Pulmonary artery endothelial cell (primary cell): ENCODE results near the gene YTHDF1. TPM values are rescaled to one million over a fixed set of nuclear protein-coding genes. Genes with fewer than 3 reads are reported as not detected.
"Not testable (repeated sequence)": the region's sequence is repeated elsewhere in the genome, so short reads cannot be mapped to it uniquely, and the experiment has no call there.

Experiments used
- DNase-seq: peaks from one replicate; pipeline ENCODE4 v3.0.0-alpha.2; 2011; ENCODE audit warnings: low read depth, low spot score
- total RNA-seq: library from RNA; depleted of rRNA; stranded (reverse); fragments of >200 nt; gene quantifications from 2 replicates; pipeline ENCODE4 v1.2.3, GENCODE V29; 2014

YTHDF1 gene
- total RNA-seq, 1 donor from 2014 or later, result 25.5 TPM

DNA sequence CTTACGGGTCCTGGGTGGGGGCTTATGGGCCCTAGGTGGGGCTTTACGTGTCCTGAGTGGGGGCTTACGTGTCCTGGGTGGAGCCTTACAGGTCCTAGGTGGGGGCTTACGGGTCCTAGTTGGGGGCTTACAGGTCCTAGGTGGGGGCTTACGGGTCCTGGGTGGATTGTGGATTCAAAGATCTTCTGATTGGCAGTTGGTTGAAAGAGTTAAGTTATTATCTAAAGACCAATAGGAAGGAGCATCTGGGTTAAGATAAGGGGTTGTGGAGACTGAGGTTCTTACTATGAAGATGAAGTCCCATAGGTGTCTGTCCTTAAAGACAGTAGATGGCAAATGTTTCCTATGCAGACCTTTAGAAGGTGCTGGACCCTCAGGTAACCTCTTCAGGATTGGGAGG, 11.3 kb upstream of the YTHDF1 start:
- no peak for DNase-seq

DNA sequence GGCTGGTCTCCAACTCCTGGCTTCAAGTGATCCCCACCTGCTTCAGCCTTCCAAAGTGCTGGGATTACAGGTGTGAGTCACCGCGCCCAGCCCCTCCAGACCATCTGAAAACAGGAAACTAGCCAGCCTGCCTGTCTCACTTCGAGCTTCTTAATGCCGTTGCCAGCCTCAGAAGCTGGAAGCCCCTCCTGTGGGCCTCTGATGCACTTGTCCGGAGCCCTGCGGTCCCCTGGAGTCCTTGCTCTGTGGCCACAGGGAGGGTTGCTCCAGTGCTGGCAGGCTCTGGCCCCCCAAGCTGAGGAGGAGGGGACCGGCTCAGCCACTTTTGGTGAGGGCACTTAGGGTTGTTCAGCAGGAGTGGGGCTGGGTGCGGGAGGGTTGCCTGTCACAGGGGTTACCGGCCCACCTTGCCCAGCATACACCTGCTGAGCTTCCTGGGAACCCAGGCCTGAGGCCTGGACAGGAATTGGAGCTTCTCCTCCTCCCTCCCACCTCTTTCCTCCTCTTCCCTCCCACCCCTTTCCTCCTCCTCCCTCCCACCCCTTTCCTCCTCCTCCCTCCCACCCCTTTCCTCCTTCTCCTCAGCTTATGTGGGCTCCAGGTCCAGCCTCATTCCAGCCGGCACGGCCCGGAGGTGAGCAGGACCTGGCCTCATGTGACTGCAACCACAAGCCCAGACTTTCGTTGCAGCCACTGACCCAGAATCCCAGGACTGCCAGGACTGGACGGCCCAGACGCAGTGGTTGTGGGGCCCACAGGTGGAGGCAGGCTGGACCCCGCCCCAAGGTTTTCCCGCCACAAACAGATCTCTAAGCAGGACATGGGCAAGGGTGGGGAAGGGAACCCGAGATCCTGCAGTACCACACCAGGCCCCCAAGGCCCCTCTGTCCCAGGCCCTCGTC, 10.4 kb upstream of the YTHDF1 start:
- no peak for DNase-seq

DNA sequence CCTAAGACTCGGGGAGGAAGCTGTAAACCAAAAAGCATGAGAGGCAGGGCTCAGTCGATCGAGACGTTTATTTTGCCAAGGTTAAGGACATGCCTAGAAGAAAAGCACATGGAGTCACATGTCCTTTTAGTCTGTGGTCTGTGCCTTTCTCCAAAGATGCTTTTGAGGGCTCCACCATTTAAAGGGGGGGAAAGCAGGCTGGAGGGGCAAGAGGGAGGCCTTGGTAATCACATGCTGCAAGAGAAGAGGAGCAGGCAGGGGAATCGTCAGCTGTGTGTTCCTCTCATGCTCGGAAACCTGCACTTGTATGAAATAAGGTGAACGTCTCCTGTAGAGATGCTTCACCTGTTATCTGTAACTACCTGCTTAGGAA, 9.1 kb upstream of the YTHDF1 start:
- no peak for DNase-seq

DNA sequence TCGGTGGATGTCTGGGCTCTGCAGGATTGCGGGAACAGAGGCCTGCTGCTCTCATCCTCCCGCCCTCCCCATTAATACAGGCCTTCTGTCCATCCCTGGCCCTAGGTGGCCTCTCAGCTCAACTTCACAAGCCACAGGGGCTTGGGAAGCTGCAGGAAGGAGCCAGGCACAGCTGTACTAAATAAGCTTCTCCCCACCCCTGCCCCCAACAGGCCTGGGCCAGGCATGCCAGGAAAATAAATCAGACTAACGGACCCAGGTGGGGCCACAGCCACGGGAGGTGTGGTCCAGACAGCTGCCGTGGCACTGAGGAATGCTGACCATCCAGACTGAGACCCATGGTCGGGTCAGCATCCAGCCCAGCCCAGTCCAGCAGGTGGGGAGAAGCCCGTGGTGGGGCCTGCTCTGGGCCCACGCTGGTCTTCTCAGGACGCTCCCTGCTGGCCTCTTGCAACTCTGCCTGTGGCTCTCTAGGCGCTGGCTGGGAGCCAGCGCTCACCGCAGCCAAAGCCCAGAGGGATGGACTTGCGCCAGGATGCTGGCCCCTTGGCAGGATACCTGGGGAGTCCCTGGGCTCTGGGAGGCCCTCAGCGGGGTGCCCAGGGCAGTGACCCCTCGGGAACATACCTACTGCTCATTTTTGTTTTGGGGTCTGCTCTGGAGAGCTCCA, 8.6 kb upstream of the YTHDF1 start:
- no peak for DNase-seq

DNA sequence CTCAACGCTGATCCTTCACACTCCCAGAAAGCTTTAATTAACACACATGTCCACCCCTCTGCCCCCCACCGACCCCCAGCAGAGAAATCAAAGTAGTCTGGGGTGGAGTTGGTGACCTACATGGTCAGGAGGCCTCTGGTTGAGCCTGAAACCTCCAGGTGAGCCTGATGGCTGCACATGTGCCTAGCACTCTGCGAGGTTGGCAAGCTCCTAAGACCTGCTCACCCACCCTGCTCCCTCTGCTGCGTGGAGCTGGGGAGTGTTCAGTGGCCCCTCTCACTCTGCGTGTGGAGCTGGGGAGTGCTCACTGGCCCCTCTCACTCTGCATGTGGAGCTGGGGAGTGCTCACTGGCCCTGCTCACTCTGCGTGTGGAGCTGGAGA, 7.9 kb upstream of the YTHDF1 start:
- DNase-seq, result no peak

DNA sequence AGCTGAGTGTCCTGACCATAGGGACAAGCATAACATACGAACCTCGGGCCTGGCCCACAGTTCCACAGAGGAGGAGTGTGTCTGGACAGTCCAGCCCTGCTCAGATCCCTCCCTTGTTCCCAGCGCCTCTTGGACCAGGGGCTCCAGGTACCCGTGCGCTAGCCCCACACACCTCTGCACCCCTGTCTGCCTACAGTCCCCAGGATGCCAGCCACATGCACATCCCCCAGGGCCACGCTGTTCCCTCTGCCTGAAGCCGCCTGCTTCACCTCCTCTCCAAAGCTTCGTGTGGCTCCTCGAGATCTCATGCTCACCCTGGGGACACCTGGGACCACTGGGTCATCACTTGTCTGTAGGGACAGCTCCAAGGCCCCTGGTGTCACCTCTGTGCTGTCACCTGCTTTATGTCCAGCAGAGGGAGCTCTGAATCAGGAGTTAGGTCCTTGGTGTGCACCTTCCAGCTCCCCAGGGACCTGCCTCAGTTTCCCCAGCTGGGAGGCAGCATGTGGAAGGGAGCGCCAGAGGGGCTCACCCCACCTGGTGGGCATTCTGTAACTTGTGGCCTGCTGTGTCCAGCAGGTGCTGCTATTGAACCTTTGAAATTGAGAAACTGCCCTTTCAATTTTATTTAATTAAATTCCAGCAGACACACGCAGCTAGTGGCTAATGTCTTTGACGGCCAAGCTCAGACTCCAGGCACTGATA, 7.3 kb upstream of the YTHDF1 start:
- DNase-seq, result no peak

DNA sequence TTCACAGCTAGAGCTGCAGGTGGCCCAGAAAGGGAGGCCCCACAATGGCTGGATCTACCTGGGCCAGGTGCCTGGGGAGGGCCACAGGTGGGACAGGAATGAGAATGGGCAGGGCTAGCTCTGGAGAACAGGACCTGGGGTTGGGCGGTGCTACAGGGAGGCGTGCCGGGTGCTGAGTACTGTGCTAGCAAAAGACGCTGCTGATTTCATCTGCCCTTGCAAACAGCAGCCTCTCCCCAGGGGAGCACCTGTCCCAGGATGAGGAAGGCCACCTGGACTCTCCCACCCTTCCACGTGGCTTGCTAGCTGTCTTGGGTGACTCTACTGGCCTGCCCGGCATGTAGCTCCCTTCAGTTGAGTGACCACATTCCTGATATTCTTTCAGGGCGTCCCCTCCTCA, 6.6 kb upstream of the YTHDF1 start:
- no peak for DNase-seq

DNA sequence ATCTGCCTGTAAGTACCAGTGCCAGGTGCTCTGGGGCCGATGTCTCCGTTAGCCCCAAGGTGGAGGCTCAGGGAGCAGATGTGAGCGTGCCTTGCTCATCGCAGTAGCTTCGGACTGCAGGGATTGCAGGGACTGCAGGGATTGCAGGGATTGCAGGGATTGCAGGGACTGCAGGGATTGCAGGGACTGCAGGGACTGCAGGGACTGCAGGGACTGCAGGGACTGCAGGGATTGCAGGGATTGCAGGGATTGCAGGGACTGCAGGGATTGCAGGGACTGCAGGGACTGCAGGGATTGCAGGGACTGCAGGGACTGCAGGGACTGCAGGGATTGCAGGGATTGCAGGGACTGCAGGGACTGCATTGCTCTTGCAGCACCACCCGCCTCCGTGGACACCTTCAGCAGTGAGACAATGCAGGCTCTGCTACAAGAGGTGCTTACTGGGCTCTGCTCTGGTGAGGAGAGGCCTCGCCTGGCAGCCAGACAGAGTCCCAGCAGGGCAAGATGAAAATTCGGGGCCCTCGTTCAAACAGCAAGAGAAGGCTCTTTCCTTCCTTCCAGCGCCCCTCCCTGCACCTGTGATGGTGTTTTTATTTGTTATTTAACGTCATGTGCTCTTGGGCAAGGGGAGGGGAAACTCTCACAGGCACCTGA, 5.6 kb upstream of the YTHDF1 start:
- not testable (repeated sequence) for DNase-seq

DNA sequence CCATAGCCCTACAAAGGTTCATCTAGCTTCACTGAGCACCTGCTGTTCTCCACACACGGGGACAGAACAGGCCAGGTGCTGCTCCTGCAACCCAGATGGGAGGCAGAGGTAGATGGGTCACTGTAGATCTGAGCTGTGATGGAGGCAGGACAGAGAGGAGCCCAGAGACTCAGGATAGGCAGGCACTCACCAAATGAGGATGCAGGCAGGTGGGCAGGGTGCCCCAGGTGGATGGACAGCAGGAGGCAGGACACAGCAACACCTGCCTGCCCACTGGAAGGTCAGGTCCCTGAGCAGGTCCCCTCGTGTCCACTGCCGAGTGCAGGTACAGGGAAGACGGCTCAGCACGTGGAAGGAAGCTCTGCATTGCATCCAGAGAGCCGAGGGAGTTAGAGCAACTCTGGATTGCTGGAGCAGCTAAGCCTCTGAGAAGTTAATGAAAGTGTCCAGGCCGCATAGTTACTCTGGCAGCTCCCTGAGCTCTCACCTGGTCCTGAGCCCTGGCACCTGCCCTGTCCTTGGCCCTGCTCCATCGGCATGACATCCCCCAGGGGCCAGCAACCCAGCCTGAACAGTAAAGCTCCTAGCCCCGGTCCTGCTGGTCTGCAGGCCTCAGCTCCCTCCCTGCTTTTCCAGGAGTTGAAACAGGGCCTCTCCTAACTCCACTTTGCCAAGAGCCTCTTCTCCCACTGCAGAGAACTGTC, 4.9 kb upstream of the YTHDF1 start:
- DNase-seq, result no peak

DNA sequence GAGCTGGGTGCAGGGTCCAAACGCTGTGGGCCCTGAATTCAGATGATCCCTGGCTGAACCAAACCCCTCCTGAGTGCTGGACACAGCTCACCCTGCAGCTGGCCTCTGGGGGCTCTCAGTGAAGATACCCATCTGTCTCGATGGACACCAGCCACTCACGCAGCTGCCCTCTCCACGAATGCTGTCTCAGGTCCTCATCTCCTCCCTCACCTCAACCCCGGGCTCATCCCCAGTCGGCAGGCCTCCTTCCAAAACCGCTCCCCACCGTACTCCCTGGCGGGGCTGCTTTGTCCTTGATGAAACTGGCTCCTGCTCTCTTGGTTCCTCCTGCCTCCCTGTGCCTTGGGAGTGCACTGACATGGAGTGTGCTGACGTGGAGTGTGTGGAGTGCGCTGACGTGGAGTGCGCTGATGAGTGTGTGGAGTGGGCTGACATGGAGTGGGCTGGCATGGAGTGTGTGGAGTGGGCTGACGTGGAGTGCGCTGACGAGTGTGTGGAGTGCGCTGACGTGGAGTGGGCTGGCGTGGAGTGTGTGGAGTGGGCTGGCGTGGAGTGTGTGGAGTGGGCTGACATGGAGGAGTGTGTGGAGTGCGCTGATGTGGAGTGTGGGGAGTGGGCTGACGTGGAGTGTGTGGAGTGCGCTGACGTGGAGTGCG, 4.1 kb upstream of the YTHDF1 start:
- no peak for DNase-seq

DNA sequence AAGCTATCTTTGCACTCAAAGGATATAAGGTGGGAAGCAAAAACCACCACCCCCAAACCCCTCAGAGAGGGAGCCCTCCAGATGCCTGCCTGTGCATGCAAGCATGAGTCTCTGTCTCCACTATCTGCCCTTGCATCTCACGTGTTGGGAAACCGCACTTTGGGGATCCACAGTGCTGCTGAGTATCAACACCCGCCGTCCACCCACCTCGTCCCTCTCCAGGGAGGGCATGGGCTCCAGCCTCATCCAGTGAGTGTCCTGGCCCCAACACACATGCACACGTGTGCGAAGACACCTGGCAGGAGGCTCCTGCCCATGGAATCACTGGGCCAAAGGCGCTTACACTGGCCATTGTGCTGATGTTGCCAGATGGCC, 3.5 kb upstream of the YTHDF1 start:
- DNase-seq, result no peak

DNA sequence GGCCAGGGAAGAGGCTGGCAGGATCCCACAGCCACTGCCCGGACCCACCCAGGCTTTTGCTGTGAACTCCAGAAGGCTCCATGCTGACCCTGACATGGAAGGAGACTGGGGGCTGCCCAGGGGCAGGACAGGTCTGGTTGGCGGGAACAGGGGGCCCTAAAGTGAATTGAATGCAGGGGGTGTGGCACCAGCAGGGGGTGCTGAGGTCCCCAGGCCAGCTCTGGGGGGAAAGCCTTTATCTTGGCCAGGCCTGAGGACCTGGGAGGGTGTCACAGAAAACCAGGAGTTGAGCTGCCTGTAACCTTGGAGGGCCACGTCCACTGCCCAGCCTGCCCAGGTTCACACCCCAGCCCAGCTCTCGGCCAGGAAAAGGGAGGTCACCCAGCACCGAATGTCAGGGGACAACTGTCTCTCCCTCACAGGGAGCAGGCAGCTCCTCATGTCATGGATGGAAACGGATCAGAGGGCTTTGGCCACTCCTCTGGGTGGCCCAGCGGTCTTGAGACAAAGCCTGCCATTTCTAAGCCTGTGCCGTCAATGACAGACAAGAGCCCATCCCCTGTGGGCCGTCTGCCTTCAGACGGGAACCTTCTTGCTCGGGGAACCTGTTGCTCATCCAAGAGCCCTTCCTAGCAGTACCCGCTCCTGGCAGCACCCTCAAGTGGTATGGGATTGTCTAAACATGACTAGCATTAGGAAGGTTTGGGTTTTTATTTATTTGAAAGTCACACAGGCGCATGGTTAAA, 2.9 kb upstream of the YTHDF1 start:
- DNase-seq, result no peak

DNA sequence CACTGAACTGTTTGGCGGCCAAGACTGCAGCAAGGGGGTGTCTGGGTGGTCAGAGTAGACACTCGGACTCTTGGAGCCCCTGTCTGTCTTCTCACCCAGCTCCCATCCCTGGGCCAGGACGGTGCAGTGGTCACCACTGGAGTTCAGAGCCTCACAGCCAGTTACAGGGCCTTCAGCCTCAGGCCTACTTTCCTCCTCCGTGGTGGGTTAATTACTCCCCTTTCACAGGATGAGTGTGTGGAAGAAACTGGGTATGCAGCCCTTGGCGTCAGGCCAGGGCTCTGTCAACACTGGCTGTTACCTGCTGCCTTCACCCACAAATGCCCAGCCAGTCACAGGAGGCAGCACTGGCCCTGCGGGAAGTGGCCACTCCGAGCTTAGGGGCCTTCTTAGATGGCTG, 1.8 kb upstream of the YTHDF1 start:
- DNase-seq, result no peak

DNA sequence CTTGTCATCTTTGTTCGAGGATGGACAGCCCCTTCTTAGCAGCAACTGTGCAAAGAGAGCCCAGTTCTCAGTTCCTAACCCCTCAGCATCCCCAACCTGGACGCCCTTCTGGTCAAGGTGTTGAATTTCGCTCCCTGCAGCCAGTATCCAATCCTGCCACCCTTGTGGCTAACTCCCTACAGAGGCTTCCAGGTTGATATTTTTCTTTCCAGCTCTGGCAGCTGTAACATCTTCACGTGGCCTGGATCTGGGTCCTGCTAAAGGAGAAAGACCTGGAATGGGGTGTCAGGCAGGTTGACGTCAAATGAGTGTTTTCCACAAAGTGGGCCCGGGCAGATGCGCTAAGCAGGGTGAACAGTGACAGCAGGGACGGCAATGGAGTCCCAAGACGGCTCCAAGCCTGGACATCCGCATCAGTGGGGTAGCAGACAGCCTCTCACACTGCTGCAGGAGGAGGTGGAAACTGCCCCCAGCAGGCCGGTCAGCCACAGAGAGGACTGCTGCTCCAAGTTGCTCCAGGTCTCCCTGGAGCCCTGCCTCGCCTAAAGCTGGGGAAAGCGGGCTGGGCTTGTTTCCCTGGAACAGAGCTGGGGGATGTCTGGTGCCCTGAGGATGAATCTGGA, 1.0 kb upstream of the YTHDF1 start:
- DNase-seq, result no peak

DNA sequence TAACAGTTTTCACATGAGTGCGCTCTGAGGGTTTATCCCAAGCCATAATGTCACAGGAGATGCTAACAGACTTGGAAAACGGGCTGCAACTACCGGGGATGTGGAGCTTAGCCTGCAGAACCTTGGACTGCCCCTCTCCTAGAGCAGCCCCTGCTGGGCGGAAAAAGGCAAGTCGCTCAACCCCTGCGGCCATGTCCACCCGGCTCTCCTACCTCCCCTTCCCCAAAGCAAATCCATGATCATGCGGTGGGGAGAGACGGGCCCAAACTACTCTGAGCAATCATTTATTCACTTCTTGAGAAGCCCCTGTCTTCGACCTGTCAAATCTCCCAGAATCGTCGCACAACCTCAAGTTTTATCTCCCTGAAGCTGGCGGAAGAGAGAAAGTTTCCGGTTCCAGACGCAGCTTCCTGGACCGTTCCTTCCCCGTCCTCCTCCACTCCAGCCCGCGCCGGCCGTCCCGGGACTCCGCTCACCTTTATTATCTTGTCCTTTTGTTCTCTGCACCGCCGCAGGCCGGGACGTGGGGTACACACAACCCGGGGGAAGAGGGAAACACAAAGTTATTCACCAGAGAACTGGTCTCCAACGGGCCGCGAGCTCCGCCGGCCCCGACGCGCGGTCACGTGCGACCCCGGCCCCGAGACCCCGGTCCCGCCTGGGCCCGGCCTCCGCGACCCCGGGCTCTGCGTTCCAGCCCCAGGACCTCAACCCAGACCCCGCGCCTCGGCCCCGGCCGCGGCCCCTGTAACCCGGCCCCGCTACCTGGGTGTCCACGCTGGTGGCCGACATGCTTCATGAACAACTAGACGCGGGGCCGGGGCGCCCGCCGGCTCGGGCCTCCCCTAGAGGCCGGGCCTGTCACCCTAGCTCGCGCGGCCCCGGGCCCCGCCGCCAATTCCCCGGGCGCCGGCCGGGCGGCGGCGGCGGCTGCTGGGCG, 560 bp downstream of the YTHDF1 start:
- peak; percentile 7 for DNase-seq

DNA sequence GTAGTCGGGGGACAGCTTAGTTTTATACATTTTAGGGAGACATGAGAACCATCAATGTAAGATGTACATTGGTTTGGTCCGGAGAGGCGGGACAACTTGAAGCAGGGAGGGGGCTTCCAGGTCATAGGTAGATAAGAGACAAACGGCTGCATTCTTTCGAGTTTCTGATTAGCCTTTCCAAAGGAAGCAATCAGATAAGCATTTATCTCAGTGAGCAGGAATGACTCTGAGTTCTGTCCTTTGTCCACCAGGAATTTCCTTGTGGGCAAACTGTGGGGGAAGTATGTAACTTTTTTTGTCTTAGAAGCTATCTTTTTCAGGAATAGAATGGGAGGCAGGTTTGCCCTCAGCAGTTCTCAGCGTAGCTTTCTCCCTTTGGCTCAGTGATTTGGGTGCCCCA, 1.4 kb downstream of the YTHDF1 start:
- no peak for DNase-seq

DNA sequence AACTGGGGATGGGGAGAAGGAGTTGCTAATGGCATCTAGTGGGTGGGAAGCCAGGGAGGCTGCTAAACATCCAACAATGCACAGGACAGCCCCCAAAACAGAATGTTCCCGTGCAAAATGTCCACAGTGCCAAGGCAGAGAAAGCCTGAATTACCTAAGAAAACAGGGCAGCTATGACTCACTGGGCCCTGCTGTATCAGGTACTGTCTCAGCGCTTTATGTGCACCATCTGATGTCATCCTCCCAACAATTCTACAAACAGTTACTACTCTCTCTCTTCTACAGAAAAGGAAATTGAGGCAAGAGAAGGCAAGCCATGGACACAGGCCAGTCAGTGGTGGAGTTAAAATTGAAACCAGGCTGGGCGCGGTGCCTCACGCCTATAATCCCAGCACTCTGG, 3.1 kb downstream of the YTHDF1 start:
- DNase-seq, result no peak

DNA sequence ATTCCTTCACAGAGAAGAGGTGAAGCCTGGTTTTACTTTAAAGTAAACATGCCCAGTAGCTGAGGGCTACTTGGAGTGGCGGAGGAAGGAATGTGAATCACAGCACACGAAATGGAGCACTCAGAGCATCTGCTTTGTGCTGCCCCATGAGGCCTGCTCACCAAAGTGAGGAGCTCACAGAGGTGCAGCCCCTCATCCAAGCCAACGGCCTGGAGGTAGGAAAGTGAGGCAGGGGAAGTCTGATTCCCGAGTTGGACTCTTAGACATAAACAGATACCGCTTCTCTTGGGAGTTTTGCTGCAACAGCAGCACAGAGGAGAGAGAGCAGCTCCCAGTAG, 3.6 kb downstream of the YTHDF1 start:
- DNase-seq, result no peak
